ENCODE data around the gene PROS1. TPM values are rescaled to one million over a fixed set of nuclear protein-coding genes. Genes with fewer than 3 reads are reported as not detected.

PROS1 gene
- total and polyA plus RNA-seq, 2 experiments from 2014 or later, result 58.7 to 115 TPM

- H3K4me2 ChIP-seq, result no peak overlapping the region
- H3K27ac ChIP-seq, result no peak overlapping the region
- no peaks in the 10 kb centered on the region for H3K79me2 ChIP-seq
- no peak overlapping the region for H3K4me3 ChIP-seq
- TF ChIP-seq EZH2 (IDR thresholded peaks at IDR 0.05; ENCODE audit: borderline replicate concordance) (no peak), EZH2phosphoT487 (IDR thresholded peaks at IDR 0.05; ENCODE audit: low read depth, severe bottlenecking, unreplicated experiment) (no peak)
- TF ChIP-seq, protein P1, sequence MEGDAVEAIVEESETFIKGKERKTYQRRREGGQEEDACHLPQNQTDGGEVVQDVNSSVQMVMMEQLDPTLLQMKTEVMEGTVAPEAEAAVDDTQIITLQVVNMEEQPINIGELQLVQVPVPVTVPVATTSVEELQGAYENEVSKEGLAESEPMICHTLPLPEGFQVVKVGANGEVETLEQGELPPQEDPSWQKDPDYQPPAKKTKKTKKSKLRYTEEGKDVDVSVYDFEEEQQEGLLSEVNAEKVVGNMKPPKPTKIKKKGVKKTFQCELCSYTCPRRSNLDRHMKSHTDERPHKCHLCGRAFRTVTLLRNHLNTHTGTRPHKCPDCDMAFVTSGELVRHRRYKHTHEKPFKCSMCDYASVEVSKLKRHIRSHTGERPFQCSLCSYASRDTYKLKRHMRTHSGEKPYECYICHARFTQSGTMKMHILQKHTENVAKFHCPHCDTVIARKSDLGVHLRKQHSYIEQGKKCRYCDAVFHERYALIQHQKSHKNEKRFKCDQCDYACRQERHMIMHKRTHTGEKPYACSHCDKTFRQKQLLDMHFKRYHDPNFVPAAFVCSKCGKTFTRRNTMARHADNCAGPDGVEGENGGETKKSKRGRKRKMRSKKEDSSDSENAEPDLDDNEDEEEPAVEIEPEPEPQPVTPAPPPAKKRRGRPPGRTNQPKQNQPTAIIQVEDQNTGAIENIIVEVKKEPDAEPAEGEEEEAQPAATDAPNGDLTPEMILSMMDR (IDR thresholded peaks at IDR 0.05; ENCODE audit: poor library complexity), result no peak
- no peaks in the 10 kb centered on the region for H3K9me3 ChIP-seq (ENCODE audit: low read depth)
- no peaks in the 10 kb centered on the region for H3K27me3 ChIP-seq
- H3K36me3 ChIP-seq (replicated peaks; ENCODE audit: insufficient read depth, low read depth), result no peaks in the 10 kb centered on the region
- DNase-seq (ENCODE audit: low spot score), result no peak
- H3K9me2 ChIP-seq (replicated peaks; ENCODE audit: insufficient read depth), result no peaks in the 10 kb centered on the region
- H3K4me1 ChIP-seq (ENCODE audit: insufficient read depth), result peaks cover 2% of the 10 kb centered on the region
- WGBS (ENCODE audit: low lambda C conversion rate, missing lambda C conversion rate), result 86% methylated on average over 2 of the region's 2 CpGs
- H4K20me1 ChIP-seq (ENCODE audit: insufficient read depth, poor library complexity, severe bottlenecking), result no peaks in the 10 kb centered on the region
- no peak overlapping the region for H2AFZ ChIP-seq
Observed at GRCh38 chr3:93911206-93911605, 62.5 kb downstream of the PROS1 start.

- Histone ChIP-seq H3K27me3 (no peaks in the 10 kb centered on the region), H3K4me3 (peak overlapping the region; percentile 8), H3K9me2 (replicated peaks; ENCODE audit: insufficient read depth) (no peaks in the 10 kb centered on the region), H2AFZ (no peak overlapping the region), H3K4me2 (peak overlapping the region; percentile 7), H3K27ac (no peak overlapping the region), H3K4me1 (ENCODE audit: insufficient read depth) (peaks cover 2% of the 10 kb centered on the region), H3K9me3 (ENCODE audit: low read depth) (no peaks in the 10 kb centered on the region), H3K79me2 (no peaks in the 10 kb centered on the region), H4K20me1 (ENCODE audit: insufficient read depth, poor library complexity, severe bottlenecking) (no peaks in the 10 kb centered on the region), H3K36me3 (replicated peaks; ENCODE audit: insufficient read depth, low read depth) (no peaks in the 10 kb centered on the region)
- TF ChIP-seq EZH2phosphoT487 (IDR thresholded peaks at IDR 0.05; ENCODE audit: low read depth, severe bottlenecking, unreplicated experiment) (no peak), EZH2 (IDR thresholded peaks at IDR 0.05; ENCODE audit: borderline replicate concordance) (no peak)
- TF ChIP-seq, protein P1 (IDR thresholded peaks at IDR 0.05; ENCODE audit: poor library complexity), result no peak
- no peak for DNase-seq (ENCODE audit: low spot score)
Observed at GRCh38 chr3:93910097-93910496, 63.6 kb downstream of the PROS1 start.

DNA sequence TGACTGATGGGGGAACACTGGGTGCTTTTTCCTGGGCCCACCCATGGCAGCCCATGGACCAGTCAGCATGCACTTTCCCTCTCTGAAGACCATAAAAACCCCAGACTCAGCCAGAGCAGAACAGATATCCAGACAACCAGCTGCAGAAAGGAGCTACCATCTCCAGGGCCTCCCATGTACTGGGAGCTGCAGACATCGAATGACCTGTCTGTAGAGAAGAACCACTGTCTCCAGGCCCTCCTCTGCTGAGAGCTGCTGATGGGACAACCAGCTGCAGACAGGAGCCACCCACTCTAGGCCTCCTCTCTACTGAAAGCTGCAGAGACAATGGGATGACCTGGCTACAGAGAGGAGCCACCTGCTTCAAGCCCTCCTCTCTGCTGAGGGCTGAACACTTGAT lies 66.6 kb downstream of the PROS1 start:
- WGBS (ENCODE audit: low lambda C conversion rate, missing lambda C conversion rate), result 80% methylated on average over 1 of the region's 1 CpG
- Histone ChIP-seq H3K36me3 (replicated peaks; ENCODE audit: insufficient read depth, low read depth) (no peaks in the 10 kb centered on the region), H3K27ac (no peak overlapping the region), H4K20me1 (ENCODE audit: insufficient read depth, poor library complexity, severe bottlenecking) (no peaks in the 10 kb centered on the region), H3K27me3 (no peaks in the 10 kb centered on the region), H3K9me2 (replicated peaks; ENCODE audit: insufficient read depth) (no peaks in the 10 kb centered on the region), H3K4me1 (ENCODE audit: insufficient read depth) (peaks cover 2% of the 10 kb centered on the region), H3K4me2 (no peak overlapping the region), H2AFZ (no peak overlapping the region), H3K9me3 (ENCODE audit: low read depth) (no peaks in the 10 kb centered on the region), H3K4me3 (no peak overlapping the region), H3K79me2 (no peaks in the 10 kb centered on the region)
- TF ChIP-seq, protein P1 (IDR thresholded peaks at IDR 0.05; ENCODE audit: poor library complexity), result no peak
- TF ChIP-seq EZH2phosphoT487 (IDR thresholded peaks at IDR 0.05; ENCODE audit: low read depth, severe bottlenecking, unreplicated experiment) (no peak), EZH2 (IDR thresholded peaks at IDR 0.05; ENCODE audit: borderline replicate concordance) (no peak)
- DNase-seq (ENCODE audit: low spot score), result no peak

- H3K4me3 ChIP-seq, result no peak overlapping the region
- H3K4me2 ChIP-seq, result no peak overlapping the region
- no peaks in the 10 kb centered on the region for H3K9me2 ChIP-seq (replicated peaks; ENCODE audit: insufficient read depth)
- H4K20me1 ChIP-seq (ENCODE audit: insufficient read depth, poor library complexity, severe bottlenecking), result no peaks in the 10 kb centered on the region
- H2AFZ ChIP-seq, result no peak overlapping the region
- no peaks in the 10 kb centered on the region for H3K27me3 ChIP-seq
- 87% methylated on average over 9 of the region's 9 CpGs for WGBS (ENCODE audit: low lambda C conversion rate, missing lambda C conversion rate)
- peaks cover 2% of the 10 kb centered on the region for H3K4me1 ChIP-seq (ENCODE audit: insufficient read depth)
- H3K9me3 ChIP-seq (ENCODE audit: low read depth), result no peaks in the 10 kb centered on the region
- TF ChIP-seq EZH2 (IDR thresholded peaks at IDR 0.05; ENCODE audit: borderline replicate concordance) (no peak), EZH2phosphoT487 (IDR thresholded peaks at IDR 0.05; ENCODE audit: low read depth, severe bottlenecking, unreplicated experiment) (no peak)
- TF ChIP-seq, protein P1 (IDR thresholded peaks at IDR 0.05; ENCODE audit: poor library complexity), result no peak
- no peaks in the 10 kb centered on the region for H3K36me3 ChIP-seq (replicated peaks; ENCODE audit: insufficient read depth, low read depth)
- no peak overlapping the region for H3K27ac ChIP-seq
- DNase-seq (ENCODE audit: low spot score), result no peak
- no peaks in the 10 kb centered on the region for H3K79me2 ChIP-seq
Observed at GRCh38 chr3:93906245-93906644, 67.5 kb downstream of the PROS1 start.

All from hepatocyte (in vitro differentiated cells).